SU-DHL-6 (cell line): ENCODE measurements around the gene ABCC2.

Experiments used
- H2AFZ ChIP-seq: fragments of 200-600 bp; sonication (generic); 2 replicates; pipeline ENCODE4 v1.6.1; 2014; ENCODE audit warnings: low read depth, mild to moderate bottlenecking, moderate library complexity, mixed read lengths, antibody characterized with exemption, low read length; ENCODE audit not compliant: severe bottlenecking
- H3F3A ChIP-seq: fragments of 200-600 bp; shearing (Covaris generic); 2 replicates; pipeline ENCODE4 v1.6.0; 2016; ENCODE audit warnings: antibody characterized with exemption, mild to moderate bottlenecking; ENCODE audit not compliant: insufficient read depth
- H3K27ac ChIP-seq: fragments of 200-600 bp; sonication (generic); 2 replicates; pipeline ENCODE4 v1.5.1; 2016; ENCODE audit warnings: low read depth, mild to moderate bottlenecking, low read length, moderate library complexity, mixed read lengths
- H3K27me3 ChIP-seq: fragments of 200-600 bp; sonication (generic), shearing (Covaris generic); 2 replicates; pipeline ENCODE4 v1.6.0; 2014; ENCODE audit warnings: mild to moderate bottlenecking, low read length
- H3K36me3 ChIP-seq: fragments of 200-600 bp; sonication (generic); 2 replicates; pipeline ENCODE4 v1.6.1; 2014; ENCODE audit warnings: mild to moderate bottlenecking, low read length, mixed read lengths
- H3K4me2 ChIP-seq: fragments of 300-600, 200-600 bp; shearing (Covaris generic), sonication (generic); 2 replicates; pipeline ENCODE4 v1.6.0; 2014; ENCODE audit warnings: low read length, low read depth, mild to moderate bottlenecking; ENCODE audit not compliant: poor library complexity, severe bottlenecking
- H3K4me3 ChIP-seq: fragments of 200-600 bp; sonication (generic); 2 replicates; pipeline ENCODE4 v1.5.1; 2014; ENCODE audit warnings: antibody characterized with exemption, low read length, mild to moderate bottlenecking, mixed read lengths; ENCODE audit not compliant: insufficient read depth, poor library complexity, severe bottlenecking
- H3K79me2 ChIP-seq: fragments of 200-600 bp; sonication (generic); 2 replicates; pipeline ENCODE4 v1.6.1; 2014; ENCODE audit warnings: mild to moderate bottlenecking, low read length, moderate library complexity; ENCODE audit not compliant: insufficient read depth
- H3K9ac ChIP-seq: fragments of 200-600 bp; sonication (generic); 2 replicates; pipeline ENCODE4 v1.7.0; 2014; ENCODE audit warnings: mild to moderate bottlenecking, low read length
- H3K9me2 ChIP-seq: fragments of 200-600 bp; sonication (generic); replicated peaks from 2 replicates; pipeline ENCODE4 v1.6.1; 2014; ENCODE audit warnings: low read length; ENCODE audit not compliant: insufficient read depth
- H3K9me3 ChIP-seq: fragments of 200-600 bp; sonication (generic); 2 replicates; pipeline ENCODE4 v1.6.1; 2014; ENCODE audit warnings: low read length, mixed read lengths; ENCODE audit not compliant: insufficient read depth
- H4K20me1 ChIP-seq: fragments of 200-600 bp; sonication (generic); 2 replicates; pipeline ENCODE4 v1.6.1; 2014; ENCODE audit warnings: low read depth, mild to moderate bottlenecking, antibody characterized with exemption, low read length, moderate library complexity, mixed read lengths
- CTCF ChIP-seq: fragments of 200-600 bp; sonication (generic); IDR thresholded peaks from one replicate; pipeline ENCODE4 v1.5.1; 2017; ENCODE audit warnings: antibody characterized with exemption, mild to moderate bottlenecking, low read length, moderate library complexity; ENCODE audit not compliant: insufficient read depth, poor library complexity, severe bottlenecking
- EZH2phosphoT487 ChIP-seq: fragments of 200-600 bp; sonication (generic), shearing (Covaris generic); conservative IDR thresholded peaks from 2 replicates; pipeline ENCODE4 v1.6.1; 2018; ENCODE audit warnings: mild to moderate bottlenecking, antibody characterized with exemption, low read length, moderate library complexity, mixed read lengths

ABCC2 gene

GRCh38 chr10:99793819-99794218 is 11.4 kb downstream of the ABCC2 start:
- Histone ChIP-seq H3K79me2 (no peaks in the 10 kb centered on the region), H3K27ac (no peak overlapping the region), H3K36me3 (no peaks in the 10 kb centered on the region), H3K4me3 (no peak overlapping the region), H3K4me2 (no peak overlapping the region), H2AFZ (no peak overlapping the region), H3K9me3 (no peaks in the 10 kb centered on the region), H3K9me2 (no peaks in the 10 kb centered on the region), H3K9ac (no peak overlapping the region), H3F3A (no peaks in the 10 kb centered on the region), H3K27me3 (no peaks in the 10 kb centered on the region), H4K20me1 (no peaks in the 10 kb centered on the region)
- TF ChIP-seq EZH2phosphoT487 = no peak
- no peak for TF ChIP-seq CTCF

GRCh38 chr10:99796928-99797327 is 14.5 kb downstream of the ABCC2 start:
- H3K4me2 ChIP-seq = no peak overlapping the region
- H4K20me1 ChIP-seq = no peaks in the 10 kb centered on the region
- no peak overlapping the region for H2AFZ ChIP-seq
- H3K27ac ChIP-seq = no peak overlapping the region
- no peaks in the 10 kb centered on the region for H3K79me2 ChIP-seq
- H3K9ac ChIP-seq = no peak overlapping the region
- no peaks in the 10 kb centered on the region for H3K9me2 ChIP-seq
- TF ChIP-seq CTCF = no peak
- no peak for TF ChIP-seq EZH2phosphoT487
- H3F3A ChIP-seq = no peaks in the 10 kb centered on the region
- no peaks in the 10 kb centered on the region for H3K9me3 ChIP-seq
- no peaks in the 10 kb centered on the region for H3K27me3 ChIP-seq
- H3K36me3 ChIP-seq = no peaks in the 10 kb centered on the region
- H3K4me3 ChIP-seq = no peak overlapping the region

- no peak overlapping the region for H3K9ac ChIP-seq
- no peaks in the 10 kb centered on the region for H3K36me3 ChIP-seq
Measured at GRCh38 chr10:99798031-99798430, 15.6 kb downstream of the ABCC2 start.

More at GRCh38 chr10:99798031-99798430, 15.6 kb downstream of the ABCC2 start:
- Histone ChIP-seq H3K4me3 (no peak overlapping the region), H3K79me2 (no peaks in the 10 kb centered on the region), H3F3A (no peaks in the 10 kb centered on the region), H3K27ac (no peak overlapping the region), H3K27me3 (no peaks in the 10 kb centered on the region), H4K20me1 (no peaks in the 10 kb centered on the region), H3K9me2 (no peaks in the 10 kb centered on the region), H3K4me2 (no peak overlapping the region), H2AFZ (no peak overlapping the region), H3K9me3 (no peaks in the 10 kb centered on the region)
- TF ChIP-seq CTCF (no peak), EZH2phosphoT487 (no peak)
